HG03520 (cell line): ENCODE measurements around the gene TRIM56.
"Not testable (repeated sequence)": the region's sequence is repeated elsewhere in the genome, so short reads cannot be mapped to it uniquely, and the experiment has no call there.

Source experiments
- ATAC-seq: cut with Tn5 transposase; IDR thresholded peaks from one replicate; pipeline ENCODE4 v1.9.1; 2021; ENCODE audit warnings: mild to moderate bottlenecking, moderate library complexity; ENCODE audit not compliant: unreplicated experiment

Gene TRIM56

DNA sequence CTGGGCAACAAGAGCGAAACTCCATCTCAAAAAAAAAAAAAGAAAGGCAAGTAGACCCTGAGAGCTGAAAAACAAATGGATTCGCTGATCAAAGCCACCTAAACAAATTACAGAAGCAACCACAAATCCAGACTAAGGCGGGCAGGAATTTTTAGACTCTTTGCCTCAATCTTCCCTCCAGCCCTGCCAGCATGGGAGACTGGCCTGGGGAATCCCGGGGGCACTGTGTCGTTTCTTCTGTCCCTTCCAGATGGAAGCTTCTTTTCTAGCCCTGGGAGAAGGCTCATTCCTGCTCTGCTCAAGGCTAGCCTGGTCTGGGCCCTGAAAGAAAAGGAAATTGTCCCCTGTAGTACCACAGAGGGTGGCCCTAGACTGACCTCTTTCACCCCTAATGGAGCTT is 26.0 kb downstream of the TRIM56 start:
- ATAC-seq: no peak

DNA sequence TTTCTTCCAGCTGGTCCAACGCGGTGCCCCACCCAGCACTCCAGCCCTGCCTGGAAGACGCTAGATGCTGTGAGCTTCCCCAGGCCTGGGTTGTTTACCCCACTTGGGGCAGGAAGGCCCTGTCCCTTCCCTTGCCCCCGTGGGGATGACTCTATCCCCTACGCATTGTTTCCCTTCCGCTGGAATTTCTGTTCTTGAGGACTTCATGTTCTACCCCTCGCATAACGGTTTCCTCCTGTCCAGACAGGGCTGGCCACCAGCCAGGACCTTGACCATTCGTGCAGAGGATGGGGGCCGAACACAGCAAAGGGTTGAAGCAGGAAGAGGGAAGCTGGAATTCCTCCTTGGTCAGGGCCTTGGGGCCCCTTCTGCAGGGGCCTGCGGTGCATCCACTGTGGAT is 27.0 kb downstream of the TRIM56 start:
- ATAC-seq: no peak

DNA sequence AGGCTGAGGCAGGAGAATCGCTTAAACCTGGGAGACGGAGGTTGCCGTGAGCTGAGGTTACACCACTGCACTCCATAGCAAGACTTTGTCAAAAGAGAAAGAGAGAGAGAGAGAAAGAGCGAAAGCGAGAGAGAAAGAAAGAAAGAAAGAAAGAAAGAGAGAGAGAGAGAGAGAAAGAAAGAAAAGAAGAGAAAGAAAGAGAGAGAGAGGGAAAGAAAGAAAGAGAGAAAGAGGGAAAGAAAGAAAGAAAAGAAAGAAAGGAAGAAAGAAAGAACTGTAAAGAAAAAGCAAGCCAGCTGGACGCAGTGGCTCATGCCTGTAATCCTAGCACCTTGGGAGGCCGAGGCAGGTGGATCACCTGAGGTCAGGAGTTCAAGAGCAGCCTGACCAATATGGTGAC is 27.9 kb downstream of the TRIM56 start:
- not testable (repeated sequence) for ATAC-seq

DNA sequence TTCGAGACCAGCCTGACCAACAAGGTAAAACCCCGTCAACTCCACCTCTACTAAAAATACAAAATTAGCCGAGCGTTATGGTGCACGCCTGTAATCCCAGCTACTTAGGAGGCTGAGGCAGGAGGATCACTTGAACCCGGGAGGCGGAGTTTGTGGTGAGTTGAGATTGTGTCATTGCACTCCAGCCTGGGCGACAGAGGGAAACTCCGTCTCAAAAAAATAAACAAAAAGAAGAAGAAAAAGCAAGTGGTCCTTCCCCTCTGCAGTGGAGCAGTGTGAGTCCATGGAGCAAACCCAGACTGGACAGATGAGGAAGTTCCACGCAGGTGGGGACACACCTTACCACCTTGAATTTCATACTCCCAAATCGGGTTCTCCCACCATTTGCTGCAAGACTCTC is 28.6 kb downstream of the TRIM56 start:
- no peak for ATAC-seq

DNA sequence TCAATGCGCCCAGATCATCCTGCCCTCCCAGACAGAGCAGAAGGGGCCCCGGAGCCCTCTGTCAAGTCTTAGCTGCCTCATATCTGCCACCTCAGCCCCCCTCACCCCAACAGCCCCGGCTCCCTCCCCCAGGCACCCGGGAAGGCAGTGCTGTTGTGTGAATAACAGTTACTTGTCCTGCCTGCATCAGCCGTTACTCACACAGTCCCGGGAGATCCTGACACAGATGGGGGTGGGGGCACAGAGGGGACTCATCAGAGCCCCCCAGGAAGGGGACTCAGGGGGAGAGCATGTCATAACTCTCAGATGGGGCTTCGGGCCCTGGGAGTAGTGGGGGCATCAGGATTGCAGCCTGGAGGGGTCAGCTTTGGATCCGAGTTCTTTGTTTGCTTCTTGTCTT is 29.2 kb downstream of the TRIM56 start:
- ATAC-seq: no peak

DNA sequence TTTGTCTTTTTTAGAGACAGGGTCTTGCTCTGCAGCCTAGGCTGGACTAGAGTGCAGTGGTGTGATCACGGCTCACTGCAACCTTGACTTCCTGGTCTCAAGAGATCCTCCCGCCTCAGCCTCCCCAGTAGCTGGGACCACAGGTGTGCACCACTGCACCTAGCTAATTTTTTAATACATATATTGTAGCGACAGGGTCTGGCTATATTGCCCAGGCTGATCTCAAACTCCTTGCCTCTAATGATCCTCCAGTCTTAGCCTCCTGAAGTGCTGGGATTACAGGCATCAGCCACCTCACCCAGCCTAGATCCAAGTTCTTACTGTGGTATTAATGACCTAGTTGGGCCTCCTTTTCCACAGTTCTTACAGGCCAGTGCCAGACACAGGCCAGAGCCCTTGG is 29.9 kb downstream of the TRIM56 start:
- ATAC-seq: no peak

DNA sequence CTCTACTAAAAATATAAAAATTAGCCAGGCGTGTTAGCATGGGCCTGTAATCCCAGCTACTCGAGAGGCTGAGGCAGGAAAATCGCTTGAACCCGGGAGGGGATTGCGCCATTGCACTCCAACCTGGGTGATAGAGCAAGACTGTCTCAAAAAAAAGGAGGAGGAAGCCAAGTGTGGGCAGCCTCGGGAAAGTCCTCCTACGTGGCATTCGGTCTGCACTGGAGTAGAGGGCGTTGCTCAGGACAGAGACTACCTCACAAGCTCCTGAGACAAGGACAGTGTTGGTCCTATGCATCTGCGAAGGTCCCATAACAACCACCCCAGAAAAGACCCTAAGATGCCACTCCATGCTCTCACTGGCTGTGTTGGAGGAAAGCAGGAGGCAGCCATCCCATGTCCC is 31.6 kb downstream of the TRIM56 start:
- ATAC-seq: no peak

DNA sequence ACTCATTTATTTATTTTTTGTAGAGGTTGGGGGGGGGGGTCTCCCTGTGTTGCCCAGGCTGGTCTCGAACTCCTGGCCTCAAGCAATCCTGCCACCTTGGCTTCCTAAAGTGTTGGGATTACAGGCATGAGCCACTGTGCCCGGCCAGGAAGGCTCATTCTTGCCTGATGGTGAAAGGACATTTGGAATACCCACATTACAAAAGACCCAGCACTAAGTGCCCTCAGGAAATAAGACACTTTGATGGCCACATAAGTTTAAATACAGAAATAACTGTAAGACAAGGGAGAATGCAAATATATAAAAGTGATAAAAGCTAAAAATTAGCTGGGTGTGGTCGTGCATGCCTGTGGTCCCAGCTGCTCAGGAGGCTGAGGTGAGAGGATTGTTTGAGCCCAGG is 33.6 kb downstream of the TRIM56 start:
- ATAC-seq: no peak

DNA sequence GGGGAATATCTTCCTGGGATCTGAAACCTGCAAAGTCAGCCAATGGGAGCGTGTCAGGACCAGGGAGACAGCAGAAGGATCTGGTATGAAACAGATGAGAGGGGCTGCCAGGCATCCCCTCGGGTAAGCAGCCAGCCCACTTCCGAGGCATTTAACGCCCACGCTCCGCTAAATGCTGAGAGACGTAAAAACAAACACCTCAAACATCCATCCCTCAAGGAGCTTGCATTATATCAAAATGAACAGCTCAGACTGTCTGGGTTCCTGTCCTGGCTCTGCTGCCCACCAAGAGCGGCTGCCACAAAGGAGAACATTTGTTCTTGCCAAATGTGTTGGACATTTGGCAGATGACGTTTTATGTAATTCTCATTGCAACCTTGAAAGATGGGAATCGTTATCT is 34.6 kb downstream of the TRIM56 start:
- no peak for ATAC-seq

DNA sequence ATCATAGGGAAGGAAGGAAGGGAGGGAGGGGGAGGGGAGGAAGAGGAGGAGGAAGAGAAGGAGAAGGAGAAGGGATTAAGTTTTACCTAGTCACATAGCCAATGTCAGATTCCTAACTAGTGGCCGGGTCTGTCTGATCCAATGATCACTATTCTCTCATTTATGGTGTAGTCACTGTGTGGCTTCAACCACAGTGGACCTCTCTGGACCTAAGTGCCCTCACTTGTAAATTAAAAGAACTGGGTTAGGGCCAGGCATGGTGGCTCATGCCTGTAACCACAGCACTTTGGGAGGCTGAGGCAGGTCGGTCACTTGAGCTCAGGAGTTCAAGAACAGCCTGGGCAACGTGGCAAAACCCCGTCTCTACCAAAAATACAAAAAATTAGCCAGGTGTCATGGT is 35.0 kb downstream of the TRIM56 start:
- no peak for ATAC-seq

DNA sequence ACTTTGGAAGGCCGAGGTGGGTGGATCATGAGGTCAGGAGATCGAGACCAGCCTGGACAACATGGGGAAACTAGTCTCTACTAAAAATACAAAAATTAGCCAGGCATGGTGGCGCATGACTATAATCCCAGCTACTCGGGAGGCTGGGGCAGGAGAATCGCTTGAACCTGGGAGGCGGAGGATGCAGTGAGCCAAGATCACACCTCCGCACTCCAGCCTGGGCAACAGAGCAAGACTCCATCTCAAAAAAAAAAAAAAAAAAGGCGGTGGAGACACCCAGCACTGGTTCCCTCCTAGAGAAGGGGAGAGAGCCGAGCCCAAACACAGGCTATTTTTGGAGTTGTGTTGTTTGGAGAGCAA is 36.3 kb downstream of the TRIM56 start:
- not testable (repeated sequence) for ATAC-seq

DNA sequence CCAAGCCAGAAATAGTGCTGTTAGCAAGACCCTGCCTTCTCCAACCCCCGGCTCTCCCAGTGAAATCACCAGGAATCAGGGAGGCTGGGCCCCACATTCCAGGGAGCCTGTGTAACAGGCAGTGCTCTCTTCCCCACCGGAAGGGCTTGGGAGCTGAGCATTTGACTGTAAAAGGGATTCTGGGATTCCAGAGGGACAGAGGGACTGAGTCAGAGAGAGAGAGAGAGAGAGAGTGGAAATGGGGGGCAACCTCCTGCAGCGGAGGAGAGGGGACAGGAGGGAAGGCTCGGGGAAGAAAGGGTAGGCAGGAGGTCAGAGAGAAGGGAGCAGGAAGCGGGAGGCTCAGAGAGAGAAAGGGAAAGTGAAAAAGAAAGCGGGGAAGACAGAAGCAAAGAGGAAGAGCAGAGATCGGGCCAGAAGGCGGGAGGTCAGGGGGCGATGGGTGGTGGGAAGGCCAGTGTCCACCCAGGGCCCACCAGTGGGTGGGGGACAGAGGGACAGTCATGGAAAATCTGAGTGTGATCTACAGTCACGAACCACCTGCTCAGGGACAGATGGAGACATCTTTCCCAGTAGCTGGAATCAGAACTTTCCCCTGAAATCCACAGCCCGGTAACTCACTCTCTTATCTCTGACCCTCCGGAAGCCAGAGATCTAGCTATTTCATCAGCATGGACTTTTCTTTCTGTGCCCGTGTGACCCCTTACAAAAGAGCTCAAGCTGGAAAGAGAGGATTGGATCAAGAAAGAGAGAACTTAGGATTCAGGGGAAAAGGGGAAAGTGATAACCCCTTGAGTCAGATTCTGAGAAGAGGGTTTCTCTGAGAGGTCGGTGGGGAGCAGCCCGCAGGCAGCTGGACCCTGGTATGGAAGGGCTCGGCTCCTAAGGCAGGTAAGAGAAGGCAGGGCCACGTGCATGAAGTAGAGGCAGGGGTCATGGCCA is 37.0 kb downstream of the TRIM56 start:
- no peak for ATAC-seq

DNA sequence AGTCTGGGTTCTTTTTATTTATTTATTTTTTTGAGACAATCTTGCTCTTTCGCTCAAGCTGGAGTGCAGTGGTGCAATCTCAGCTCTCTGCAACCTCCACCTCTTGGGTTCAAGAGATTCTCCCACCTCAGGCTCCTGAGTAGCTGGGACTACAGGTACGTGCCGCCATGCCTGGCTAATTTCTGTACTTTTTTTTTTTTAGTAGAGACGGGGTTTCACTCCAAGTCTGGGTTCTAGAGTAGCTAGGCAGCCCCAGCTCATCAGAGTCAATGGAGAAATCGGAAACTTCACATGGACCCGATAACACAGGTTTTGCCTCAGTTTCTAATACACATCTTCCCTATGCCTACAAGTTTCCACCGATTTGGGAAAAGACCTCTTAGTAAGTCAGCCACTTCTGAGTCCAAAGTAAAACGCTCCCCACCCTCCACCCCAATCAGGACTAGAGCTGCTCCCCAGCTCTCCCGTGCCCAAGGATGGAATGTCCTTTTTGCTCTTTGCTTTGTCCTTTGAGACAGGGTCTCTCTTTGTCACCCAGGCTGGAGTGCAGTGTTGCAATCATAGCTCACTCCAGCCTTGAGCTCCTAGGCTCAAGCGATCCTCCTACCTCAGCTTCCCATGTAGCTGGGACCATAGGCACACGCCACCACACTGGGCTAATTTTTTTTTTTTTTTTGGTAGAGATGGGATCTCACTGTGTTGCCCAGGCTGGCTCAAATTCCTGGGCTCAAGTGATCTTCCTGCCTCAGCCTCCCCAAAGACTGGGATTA is 37.8 kb downstream of the TRIM56 start:
- no peak for ATAC-seq

DNA sequence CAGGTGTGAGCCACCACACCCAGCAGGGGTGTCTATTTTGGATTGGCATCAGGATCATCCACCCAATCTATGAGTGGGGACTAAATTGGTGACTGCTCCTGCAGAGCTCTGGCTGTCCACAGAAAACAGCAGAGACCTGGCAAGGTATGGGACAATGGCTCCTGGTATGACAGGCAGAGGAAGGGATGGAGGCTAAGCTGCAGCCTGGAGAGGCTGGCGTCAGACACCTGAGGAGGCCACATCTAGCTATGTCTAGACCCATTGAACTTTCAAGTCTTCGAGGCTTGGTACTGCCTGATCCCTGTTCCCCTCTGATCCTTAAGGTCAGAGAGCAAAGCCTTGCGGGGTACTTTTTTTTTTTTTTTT is 38.4 kb downstream of the TRIM56 start:
- ATAC-seq: no peak

DNA sequence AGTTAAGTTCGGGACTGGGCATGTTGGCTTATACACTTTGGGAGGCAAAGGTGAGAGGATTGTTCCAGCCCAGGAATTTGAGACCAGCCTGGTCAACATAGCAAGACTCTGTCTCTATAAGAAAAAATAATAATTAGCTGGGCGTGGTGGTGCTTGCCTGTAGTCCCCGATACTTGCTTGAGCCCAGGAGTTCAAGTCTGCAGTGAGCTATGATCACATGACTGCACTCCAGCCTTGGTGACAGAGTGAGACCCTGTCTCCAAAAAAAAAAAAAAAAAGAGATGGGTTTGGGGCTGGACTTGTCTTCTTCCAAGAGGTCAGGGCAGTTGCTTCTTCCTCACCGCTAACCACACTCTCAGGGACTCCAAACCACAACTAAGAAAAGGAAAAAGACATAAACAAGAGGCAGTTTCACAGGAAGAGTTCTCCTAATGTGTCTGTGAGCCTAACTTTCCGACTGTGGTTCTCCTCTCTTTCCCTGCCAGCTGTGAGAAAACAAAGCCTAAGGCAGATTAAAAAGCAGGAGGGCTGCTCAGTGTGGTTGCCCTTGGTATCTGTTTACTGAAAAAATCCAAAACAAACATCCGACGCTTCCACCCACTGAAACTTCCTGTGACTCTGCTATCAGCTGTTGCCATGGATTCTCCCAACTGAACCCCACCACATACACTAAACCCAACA is 39.2 kb downstream of the TRIM56 start:
- no peak for ATAC-seq

DNA sequence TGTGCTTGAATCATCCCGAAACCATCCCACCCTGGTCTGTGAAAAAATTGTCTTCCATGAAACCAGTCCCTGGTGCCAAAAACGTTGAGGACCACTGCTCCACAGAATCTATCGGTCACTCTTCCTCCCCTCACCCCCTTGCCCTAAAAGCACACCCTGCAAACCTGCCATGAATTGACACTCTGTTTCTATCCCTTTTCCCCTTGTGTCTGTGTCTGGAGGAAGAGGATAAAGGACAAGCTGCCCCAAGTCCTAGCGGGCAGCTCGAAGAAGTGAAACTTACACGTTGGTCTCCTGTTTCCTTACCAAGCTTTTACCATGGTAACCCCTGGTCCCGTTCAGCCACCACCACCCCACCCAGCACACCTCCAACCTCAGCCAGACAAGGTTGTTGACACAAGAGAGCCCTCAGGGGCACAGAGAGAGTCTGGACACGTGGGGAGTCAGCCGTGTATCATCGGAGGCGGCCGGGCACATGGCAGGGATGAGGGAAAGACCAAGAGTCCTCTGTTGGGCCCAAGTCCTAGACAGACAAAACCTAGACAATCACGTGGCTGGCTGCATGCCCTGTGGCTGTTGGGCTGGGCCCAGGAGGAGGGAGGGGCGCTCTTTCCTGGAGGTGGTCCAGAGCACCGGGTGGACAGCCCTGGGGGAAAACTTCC is 40.8 kb downstream of the TRIM56 start:
- ATAC-seq: peak; percentile 44

DNA sequence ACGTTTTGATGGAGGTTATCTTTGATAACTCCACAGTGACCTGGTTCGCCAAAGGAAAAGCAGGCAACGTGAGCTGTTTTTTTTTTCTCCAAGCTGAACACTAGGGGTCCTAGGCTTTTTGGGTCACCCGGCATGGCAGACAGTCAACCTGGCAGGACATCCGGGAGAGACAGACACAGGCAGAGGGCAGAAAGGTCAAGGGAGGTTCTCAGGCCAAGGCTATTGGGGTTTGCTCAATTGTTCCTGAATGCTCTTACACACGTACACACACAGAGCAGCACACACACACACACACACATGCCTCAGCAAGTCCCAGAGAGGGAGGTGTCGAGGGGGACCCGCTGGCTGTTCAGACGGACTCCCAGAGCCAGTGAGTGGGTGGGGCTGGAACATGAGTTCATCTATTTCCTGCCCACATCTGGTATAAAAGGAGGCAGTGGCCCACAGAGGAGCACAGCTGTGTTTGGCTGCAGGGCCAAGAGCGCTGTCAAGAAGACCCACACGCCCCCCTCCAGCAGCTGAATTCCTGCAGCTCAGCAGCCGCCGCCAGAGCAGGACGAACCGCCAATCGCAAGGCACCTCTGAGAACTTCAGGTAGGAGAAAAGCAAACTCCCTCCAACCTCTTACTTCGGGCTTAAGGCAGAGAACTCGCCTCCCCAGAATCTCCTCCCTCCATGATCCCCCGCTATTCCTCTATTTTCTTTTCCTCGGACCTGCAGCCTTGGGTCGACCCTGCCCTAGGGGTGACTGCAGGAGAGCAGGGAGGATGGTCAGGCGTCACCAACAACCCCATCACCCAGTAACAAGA is 41.6 kb downstream of the TRIM56 start, which contains the start of gene SERPINE1:
Gene SERPINE1 (plus strand): TSS at position 454 of the 809 bp plus-strand sequence. CDS start 1,290 bp downstream, outside the sequence.
- peak; percentile 33 for ATAC-seq

DNA sequence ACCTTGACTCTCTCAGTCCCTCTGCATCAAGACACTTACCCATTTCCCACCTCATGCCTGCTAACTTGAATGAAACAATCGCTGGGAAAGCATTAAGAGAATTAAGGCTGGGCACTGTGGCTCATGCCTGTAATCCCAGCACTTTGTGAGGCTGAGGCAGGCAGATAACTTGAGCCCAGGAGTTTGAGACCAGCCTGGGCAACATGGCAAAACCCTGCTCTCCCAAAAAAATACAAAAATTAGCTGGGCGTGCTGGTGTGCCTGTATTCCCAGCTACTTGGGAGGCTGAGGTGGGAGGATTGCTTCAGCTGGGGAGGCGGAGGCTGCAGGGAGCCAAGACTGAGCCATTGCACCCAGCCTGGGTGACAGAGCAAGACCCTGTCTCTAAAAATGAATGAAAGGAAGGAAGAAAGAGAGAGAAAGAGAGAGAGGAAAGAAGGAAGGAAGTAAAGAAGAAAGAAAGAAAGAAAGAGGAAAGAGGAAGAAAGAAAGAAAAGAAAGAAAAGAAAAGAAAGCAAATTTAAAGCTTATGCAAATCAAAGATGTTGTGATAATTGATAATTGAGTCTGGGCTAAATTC is 42.3 kb downstream of the TRIM56 start:
- no peak for ATAC-seq

DNA sequence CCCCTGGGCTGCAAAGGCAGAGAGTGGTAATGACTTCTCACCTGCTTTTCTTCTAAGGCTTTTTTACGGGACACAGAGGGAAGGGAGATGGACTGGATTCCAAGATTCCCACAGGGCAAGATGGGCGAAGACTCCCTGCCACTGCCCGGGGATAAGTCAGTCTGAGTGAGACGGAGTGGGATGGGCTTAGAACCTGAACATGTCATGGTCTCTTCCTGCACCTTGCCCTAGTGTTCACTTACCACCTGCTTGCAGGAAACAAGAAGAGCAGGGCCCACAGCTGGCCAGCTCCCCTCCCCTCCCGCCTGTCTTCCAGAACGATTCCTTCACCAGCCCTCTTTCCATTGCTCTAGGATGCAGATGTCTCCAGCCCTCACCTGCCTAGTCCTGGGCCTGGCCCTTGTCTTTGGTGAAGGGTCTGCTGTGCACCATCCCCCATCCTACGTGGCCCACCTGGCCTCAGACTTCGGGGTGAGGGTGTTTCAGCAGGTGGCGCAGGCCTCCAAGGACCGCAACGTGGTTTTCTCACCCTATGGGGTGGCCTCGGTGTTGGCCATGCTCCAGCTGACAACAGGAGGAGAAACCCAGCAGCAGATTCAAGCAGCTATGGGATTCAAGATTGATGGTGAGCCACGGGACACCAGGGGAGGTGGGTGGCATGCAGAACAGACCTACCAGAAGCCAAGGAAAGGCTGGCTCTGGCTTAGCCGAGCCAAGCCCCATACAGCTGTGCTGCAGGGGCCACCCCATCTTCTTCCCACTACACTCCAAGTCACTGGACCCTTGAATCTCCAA is 43.0 kb downstream of the TRIM56 start:
- ATAC-seq: no peak
